GM13977 (cell line): Measurements from ENCODE around the gene PCOLCE2.
A peak's percentile ranks its signal among the peaks of the same experiment; 100 is the strongest.

Experiments
- DNase-seq: peaks from one replicate; pipeline ENCODE4 v3.0.0; 2012; ENCODE audit warnings: low spot score
- CTCF ChIP-seq: IDR thresholded peaks from 2 replicates; pipeline ENCODE4 v1.5.1; 2012; ENCODE audit warnings: mild to moderate bottlenecking, control low read depth; ENCODE audit not compliant: insufficient read depth; ENCODE audit errors: extremely low read depth, missing control alignments
- in situ Hi-C: fragments of 300-500 bp; cut with MboI; formaldehyde crosslinking; loops from one replicate; pipeline ENCODE4 v1.12.0; 2022; ENCODE audit warnings: low sequenced_read_pairs, low pct_unique_long_range_greater_than_20kb, mixed read lengths, inconsistent platforms; ENCODE audit not compliant: unreplicated experiment

The PCOLCE2 gene

GRCh38 chr3:142858043-142858442 lies 30.8 kb downstream of the PCOLCE2 start:
- TF ChIP-seq CTCF: no peak
- DNase-seq: no peak
- in situ Hi-C loops: no loop called here

- no peak for TF ChIP-seq CTCF
- in situ Hi-C loops: no loop called here
- no peak for DNase-seq
These were observed 31.8 kb downstream of the PCOLCE2 start for GRCh38 chr3:142857056-142857455.

- in situ Hi-C loops: no loop called here
- DNase-seq: no peak
- no peak for TF ChIP-seq CTCF
These were observed 35.4 kb downstream of the PCOLCE2 start for GRCh38 chr3:142853270-142854168.

GRCh38 chr3:142852009-142852408 lies 36.9 kb downstream of the PCOLCE2 start:
- in situ Hi-C loops: no loop called here
- TF ChIP-seq CTCF: no peak
- peak; percentile 24 for DNase-seq

- in situ Hi-C loops: no loop called here
- TF ChIP-seq CTCF: no peak
- DNase-seq: no peak
These were observed 38.4 kb downstream of the PCOLCE2 start for GRCh38 chr3:142850395-142851023.

- in situ Hi-C loops: no loop called here
- TF ChIP-seq CTCF: no peak
- DNase-seq: no peak
These were observed 39.7 kb downstream of the PCOLCE2 start for GRCh38 chr3:142849148-142849547.
